Measurements from ENCODE around the gene RRP15.
A peak's percentile ranks its signal among the peaks of the same experiment; 100 is the strongest.

GRCh38 chr1:218284917-218285635 is at the start of gene RRP15:
- TF ChIP-seq CTCF (IDR thresholded peaks at IDR 0.05 in 4 of 5, conservative IDR thresholded peaks at IDR 0.05 in 1 of 5) (peak in 1 of 5 experiments; percentile 15), POLR2A (IDR thresholded peaks at IDR 0.05) (peak; percentile 46 to 52)

Data from gastrocnemius medialis (tissue), 4 donors.